T-helper 2 cell treated with Interferon-gamma antibody and Interleukin-4, amounts not matched to agents 5 μg/mL and 100 μg/mL, for 36 hours (primary cell): ENCODE measurements around the gene PPP1CB.

Source experiments
- DNase-seq: peaks from one replicate; pipeline ENCODE4 v3.0.0; 2021; ENCODE audit warnings: low spot score
- H3K27ac Mint-ChIP-seq: one replicate; pipeline ENCODE4 v1.8.0; 2021; ENCODE audit warnings: mild to moderate bottlenecking, mixed read lengths
- H3K27me3 Mint-ChIP-seq: one replicate; pipeline ENCODE4 v1.8.0; 2021; ENCODE audit warnings: low read depth, mixed read lengths
- H3K36me3 Mint-ChIP-seq: one replicate; pipeline ENCODE4 v1.8.0; 2021; ENCODE audit warnings: low read depth, mixed read lengths
- H3K4me1 Mint-ChIP-seq: one replicate; pipeline ENCODE4 v1.8.0; 2021; ENCODE audit warnings: low read depth, mixed read lengths
- H3K4me3 Mint-ChIP-seq: one replicate; pipeline ENCODE4 v1.8.0; 2022; ENCODE audit warnings: mild to moderate bottlenecking, moderate library complexity, mixed read lengths
- H3K9me3 Mint-ChIP-seq: one replicate; pipeline ENCODE4 v1.8.0; 2021; ENCODE audit warnings: mixed read lengths

PPP1CB gene

DNA sequence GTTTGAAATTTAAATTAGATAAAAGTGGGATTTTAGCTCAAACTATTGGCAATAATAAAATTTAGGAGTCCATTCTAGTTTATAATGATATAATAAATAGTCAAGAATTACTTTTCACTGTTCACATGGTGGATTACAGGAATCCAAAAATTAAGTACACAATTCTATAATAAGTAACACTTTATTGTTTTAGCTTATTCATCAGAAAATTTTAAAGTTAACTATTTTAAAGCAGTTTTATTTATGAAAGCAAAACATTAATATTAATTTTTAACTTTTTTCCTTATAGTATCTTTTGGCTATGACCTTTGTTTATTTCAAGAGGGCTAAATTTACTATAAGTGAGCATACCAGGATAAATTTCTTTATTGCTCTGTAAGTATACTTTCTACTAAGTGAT, 70.4 kb downstream of the PPP1CB start:
- DNase-seq, result no peak
- no peak overlapping the region for H3K4me3 Mint-ChIP-seq
- H3K36me3 Mint-ChIP-seq, result no peaks in the 10 kb centered on the region
- H3K27me3 Mint-ChIP-seq, result no peaks in the 10 kb centered on the region
- H3K27ac Mint-ChIP-seq, result no peak overlapping the region
- H3K4me1 Mint-ChIP-seq, result peaks cover 7% of the 10 kb centered on the region
- H3K9me3 Mint-ChIP-seq, result no peaks in the 10 kb centered on the region

GRCh38 chr2:28824207-28824606, 72.6 kb downstream of the PPP1CB start:
- peaks cover 10% of the 10 kb centered on the region for H3K4me1 Mint-ChIP-seq
- H3K27me3 Mint-ChIP-seq, result no peaks in the 10 kb centered on the region
- no peaks in the 10 kb centered on the region for H3K9me3 Mint-ChIP-seq
- H3K4me3 Mint-ChIP-seq, result no peak overlapping the region
- DNase-seq, result no peak
- H3K27ac Mint-ChIP-seq, result no peak overlapping the region
- H3K36me3 Mint-ChIP-seq, result no peaks in the 10 kb centered on the region

DNA sequence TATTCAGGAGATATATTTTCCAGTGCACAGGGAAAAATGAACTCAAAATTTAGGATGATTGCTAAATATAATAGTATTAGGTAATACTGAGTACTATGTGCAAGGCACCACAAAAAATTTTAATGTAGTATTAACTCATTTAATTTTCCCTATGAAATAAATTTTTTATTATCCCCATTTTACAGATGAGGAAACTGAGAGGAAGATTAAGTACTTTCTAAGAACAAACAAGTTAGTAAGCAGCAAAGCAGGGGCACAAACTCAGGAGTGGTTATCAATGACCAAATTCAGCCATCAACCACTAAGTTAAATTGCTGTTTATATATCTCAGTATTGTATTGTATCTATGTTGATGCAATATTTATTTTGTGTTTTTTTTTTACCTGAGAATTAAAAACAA, 73.2 kb downstream of the PPP1CB start:
- Mint-ChIP-seq H3K9me3 (no peaks in the 10 kb centered on the region), H3K27ac (no peak overlapping the region), H3K36me3 (no peaks in the 10 kb centered on the region), H3K4me1 (peaks cover 10% of the 10 kb centered on the region), H3K27me3 (no peaks in the 10 kb centered on the region), H3K4me3 (no peak overlapping the region)
- no peak for DNase-seq

- H3K9me3 Mint-ChIP-seq, result no peaks in the 10 kb centered on the region
- no peak for DNase-seq
- H3K4me3 Mint-ChIP-seq, result no peak overlapping the region
- H3K36me3 Mint-ChIP-seq, result no peaks in the 10 kb centered on the region
- H3K27ac Mint-ChIP-seq, result no peak overlapping the region
- no peaks in the 10 kb centered on the region for H3K27me3 Mint-ChIP-seq
- H3K4me1 Mint-ChIP-seq, result peaks cover 6% of the 10 kb centered on the region
Measured at GRCh38 chr2:28828382-28828781, 76.8 kb downstream of the PPP1CB start.

GRCh38 chr2:28833740-28834470, 82.3 kb downstream of the PPP1CB start:
- Mint-ChIP-seq H3K27ac (no peak overlapping the region), H3K9me3 (no peaks in the 10 kb centered on the region), H3K4me3 (no peak overlapping the region), H3K36me3 (no peaks in the 10 kb centered on the region), H3K27me3 (no peaks in the 10 kb centered on the region), H3K4me1 (no peaks in the 10 kb centered on the region)
- DNase-seq, result no peak

GRCh38 chr2:28835781-28836180, 84.2 kb downstream of the PPP1CB start:
- H3K36me3 Mint-ChIP-seq, result no peaks in the 10 kb centered on the region
- H3K4me1 Mint-ChIP-seq, result no peaks in the 10 kb centered on the region
- DNase-seq, result no peak
- no peaks in the 10 kb centered on the region for H3K9me3 Mint-ChIP-seq
- H3K4me3 Mint-ChIP-seq, result no peak overlapping the region
- H3K27me3 Mint-ChIP-seq, result no peaks in the 10 kb centered on the region
- H3K27ac Mint-ChIP-seq, result no peak overlapping the region

GRCh38 chr2:28838971-28839370, 87.3 kb downstream of the PPP1CB start:
- Mint-ChIP-seq H3K4me1 (peaks cover 4% of the 10 kb centered on the region), H3K9me3 (no peaks in the 10 kb centered on the region), H3K27ac (no peak overlapping the region), H3K4me3 (no peak overlapping the region), H3K36me3 (no peaks in the 10 kb centered on the region), H3K27me3 (no peaks in the 10 kb centered on the region)
- no peak for DNase-seq

GRCh38 chr2:28842042-28842441, 90.4 kb downstream of the PPP1CB start:
- H3K27ac Mint-ChIP-seq, result no peak overlapping the region
- DNase-seq, result no peak
- H3K4me3 Mint-ChIP-seq, result no peak overlapping the region
- H3K27me3 Mint-ChIP-seq, result no peaks in the 10 kb centered on the region
- peaks cover 4% of the 10 kb centered on the region for H3K4me1 Mint-ChIP-seq
- H3K9me3 Mint-ChIP-seq, result no peaks in the 10 kb centered on the region
- no peaks in the 10 kb centered on the region for H3K36me3 Mint-ChIP-seq
